ENCODE measurements around the gene CD180.

CD180 gene

GRCh38 chr5:67149951-67150523, 46.6 kb downstream of the CD180 start:
- no peak overlapping the region for H3K9ac ChIP-seq (ENCODE audit: low read depth, low read length, poor library complexity)
- H2BK15ac ChIP-seq (ENCODE audit: low read length): no peak overlapping the region
- no CpG with 5 or more reads among the region's 1 CpG for WGBS, 2 donors (ENCODE audit: extremely low coverage in 2 of 2, insufficient read length in 2 of 2, insufficient replicate concordance in 1 of 2)
- H2BK12ac ChIP-seq (ENCODE audit: low read length): no peak overlapping the region
- H3K4me3 ChIP-seq (ENCODE audit: low read length in 2 of 2): no peak overlapping the region
- H2AFZ ChIP-seq (ENCODE audit: low read length): no peak overlapping the region
- H3K27ac ChIP-seq (replicated peaks; ENCODE audit: low read length): no peak overlapping the region
- H3K27me3 ChIP-seq (ENCODE audit: control insufficient read depth in 3 of 3, insufficient read depth in 3 of 3, low read depth in 1 of 3, low read length in 3 of 3): no peaks in the 10 kb centered on the region
- H4K8ac ChIP-seq (ENCODE audit: low read depth, low read length): no peak overlapping the region
- H3K36me3 ChIP-seq (replicated peaks in 1 of 2; ENCODE audit: control insufficient read depth in 2 of 2, insufficient read depth in 2 of 2, low read length in 2 of 2): peaks cover 0 to 35% of the 10 kb centered on the region in 2 donors
- no peak overlapping the region for H4K91ac ChIP-seq (ENCODE audit: low read depth, low read length, poor library complexity)
- H2BK120ac ChIP-seq (ENCODE audit: low read depth, low read length): no peak overlapping the region
- no peak overlapping the region for H2AK5ac ChIP-seq (ENCODE audit: low read depth, low read length)
- H3K9me3 ChIP-seq (replicated peaks in 1 of 2; ENCODE audit: control insufficient read depth in 2 of 2, insufficient read depth in 1 of 2, low read depth in 1 of 2, low read length in 2 of 2): peaks cover 0 to 2% of the 10 kb centered on the region in 2 donors
- H2BK5ac ChIP-seq (ENCODE audit: low read length): no peak overlapping the region
- H3K23ac ChIP-seq (ENCODE audit: low read depth, low read length, poor library complexity): no peak overlapping the region
- H3K4ac ChIP-seq (ENCODE audit: low read length): no peak overlapping the region
- H3K79me1 ChIP-seq (ENCODE audit: low read depth, low read length): no peaks in the 10 kb centered on the region
- H3K4me2 ChIP-seq (ENCODE audit: insufficient read depth, low read length, poor library complexity, severe bottlenecking): no peak overlapping the region
- no peak for DNase-seq (ENCODE audit: low spot score)
- no peaks in the 10 kb centered on the region for H3K4me1 ChIP-seq (ENCODE audit: control insufficient read depth in 2 of 2, insufficient read depth in 1 of 2, low read depth in 1 of 2, low read length in 2 of 2)
- no peak overlapping the region for H3K18ac ChIP-seq (ENCODE audit: low read length)
- H3K14ac ChIP-seq (ENCODE audit: low read length): no peak overlapping the region

- Histone ChIP-seq H3K23ac (ENCODE audit: low read depth, low read length, poor library complexity) (no peak overlapping the region), H3K18ac (ENCODE audit: low read length) (no peak overlapping the region), H2BK12ac (ENCODE audit: low read length) (no peak overlapping the region), H2BK120ac (ENCODE audit: low read depth, low read length) (no peak overlapping the region), H3K27ac (replicated peaks; ENCODE audit: low read length) (no peak overlapping the region), H3K27me3 (ENCODE audit: control insufficient read depth in 3 of 3, insufficient read depth in 3 of 3, low read depth in 1 of 3, low read length in 3 of 3) (no peaks in the 10 kb centered on the region), H3K4me2 (ENCODE audit: insufficient read depth, low read length, poor library complexity, severe bottlenecking) (no peak overlapping the region), H3K4ac (ENCODE audit: low read length) (no peak overlapping the region), H3K36me3 (replicated peaks in 1 of 2; ENCODE audit: control insufficient read depth in 2 of 2, insufficient read depth in 2 of 2, low read length in 2 of 2) (peaks cover 0 to 38% of the 10 kb centered on the region in 2 donors), H3K9me3 (replicated peaks in 1 of 2; ENCODE audit: control insufficient read depth in 2 of 2, insufficient read depth in 1 of 2, low read depth in 1 of 2, low read length in 2 of 2) (peaks cover 0 to 2% of the 10 kb centered on the region in 2 donors), H3K4me1 (ENCODE audit: control insufficient read depth in 2 of 2, insufficient read depth in 1 of 2, low read depth in 1 of 2, low read length in 2 of 2) (no peaks in the 10 kb centered on the region), H3K9ac (ENCODE audit: low read depth, low read length, poor library complexity) (no peak overlapping the region), H4K8ac (ENCODE audit: low read depth, low read length) (no peak overlapping the region), H3K79me1 (ENCODE audit: low read depth, low read length) (no peaks in the 10 kb centered on the region), H4K91ac (ENCODE audit: low read depth, low read length, poor library complexity) (no peak overlapping the region), H2AFZ (ENCODE audit: low read length) (no peak overlapping the region), H3K14ac (ENCODE audit: low read length) (no peak overlapping the region), H2BK15ac (ENCODE audit: low read length) (no peak overlapping the region), H2AK5ac (ENCODE audit: low read depth, low read length) (no peak overlapping the region), H2BK5ac (ENCODE audit: low read length) (no peak overlapping the region), H3K4me3 (ENCODE audit: low read length in 2 of 2) (no peak overlapping the region)
- no CpG with 5 or more reads among the region's 14 CpGs for WGBS, 2 donors (ENCODE audit: extremely low coverage in 2 of 2, insufficient read length in 2 of 2, insufficient replicate concordance in 1 of 2)
- DNase-seq (ENCODE audit: low spot score): no peak
These were observed 47.3 kb downstream of the CD180 start for GRCh38 chr5:67149057-67149950.

- no peak overlapping the region for H2BK12ac ChIP-seq (ENCODE audit: low read length)
- H2BK120ac ChIP-seq (ENCODE audit: low read depth, low read length): no peak overlapping the region
- no peak overlapping the region for H2BK5ac ChIP-seq (ENCODE audit: low read length)
- DNase-seq (ENCODE audit: low spot score): no peak
- no peak overlapping the region for H3K4ac ChIP-seq (ENCODE audit: low read length)
- H3K4me1 ChIP-seq (ENCODE audit: control insufficient read depth in 2 of 2, insufficient read depth in 1 of 2, low read depth in 1 of 2, low read length in 2 of 2): no peaks in the 10 kb centered on the region
- H2BK15ac ChIP-seq (ENCODE audit: low read length): no peak overlapping the region
- H3K79me1 ChIP-seq (ENCODE audit: low read depth, low read length): no peaks in the 10 kb centered on the region
- H3K9me3 ChIP-seq (replicated peaks in 1 of 2; ENCODE audit: control insufficient read depth in 2 of 2, insufficient read depth in 1 of 2, low read depth in 1 of 2, low read length in 2 of 2): peaks cover 0 to 2% of the 10 kb centered on the region in 2 donors
- no CpG with 5 or more reads among the region's 3 CpGs for WGBS, 2 donors (ENCODE audit: extremely low coverage in 2 of 2, insufficient read length in 2 of 2, insufficient replicate concordance in 1 of 2)
- H4K91ac ChIP-seq (ENCODE audit: low read depth, low read length, poor library complexity): no peak overlapping the region
- no peak overlapping the region for H2AFZ ChIP-seq (ENCODE audit: low read length)
- no peak overlapping the region for H3K14ac ChIP-seq (ENCODE audit: low read length)
- H3K4me3 ChIP-seq (ENCODE audit: low read length in 2 of 2): no peak overlapping the region
- no peak overlapping the region for H4K8ac ChIP-seq (ENCODE audit: low read depth, low read length)
- no peaks in the 10 kb centered on the region for H3K27me3 ChIP-seq (ENCODE audit: control insufficient read depth in 3 of 3, insufficient read depth in 3 of 3, low read depth in 1 of 3, low read length in 3 of 3)
- H3K4me2 ChIP-seq (ENCODE audit: insufficient read depth, low read length, poor library complexity, severe bottlenecking): no peak overlapping the region
- H3K36me3 ChIP-seq (replicated peaks in 1 of 2; ENCODE audit: control insufficient read depth in 2 of 2, insufficient read depth in 2 of 2, low read length in 2 of 2): peaks cover 0 to 43% of the 10 kb centered on the region in 2 donors
- no peak overlapping the region for H2AK5ac ChIP-seq (ENCODE audit: low read depth, low read length)
- H3K27ac ChIP-seq (replicated peaks; ENCODE audit: low read length): no peak overlapping the region
- no peak overlapping the region for H3K18ac ChIP-seq (ENCODE audit: low read length)
- H3K23ac ChIP-seq (ENCODE audit: low read depth, low read length, poor library complexity): no peak overlapping the region
- H3K9ac ChIP-seq (ENCODE audit: low read depth, low read length, poor library complexity): no peak overlapping the region
These were observed 48.8 kb downstream of the CD180 start for GRCh38 chr5:67147760-67148159.

- H2BK5ac ChIP-seq (ENCODE audit: low read length): no peak overlapping the region
- no peak overlapping the region for H3K23ac ChIP-seq (ENCODE audit: low read depth, low read length, poor library complexity)
- no peak overlapping the region for H2BK15ac ChIP-seq (ENCODE audit: low read length)
- H4K8ac ChIP-seq (ENCODE audit: low read depth, low read length): no peak overlapping the region
- H3K79me1 ChIP-seq (ENCODE audit: low read depth, low read length): no peaks in the 10 kb centered on the region
- H3K4me2 ChIP-seq (ENCODE audit: insufficient read depth, low read length, poor library complexity, severe bottlenecking): no peak overlapping the region
- H4K91ac ChIP-seq (ENCODE audit: low read depth, low read length, poor library complexity): no peak overlapping the region
- no peak overlapping the region for H2BK120ac ChIP-seq (ENCODE audit: low read depth, low read length)
- peaks cover 0 to 2% of the 10 kb centered on the region in 2 donors for H3K9me3 ChIP-seq (replicated peaks in 1 of 2; ENCODE audit: control insufficient read depth in 2 of 2, insufficient read depth in 1 of 2, low read depth in 1 of 2, low read length in 2 of 2)
- no peak overlapping the region for H3K18ac ChIP-seq (ENCODE audit: low read length)
- peaks cover 0 to 46% of the 10 kb centered on the region in 2 donors for H3K36me3 ChIP-seq (replicated peaks in 1 of 2; ENCODE audit: control insufficient read depth in 2 of 2, insufficient read depth in 2 of 2, low read length in 2 of 2)
- no peak overlapping the region for H2BK12ac ChIP-seq (ENCODE audit: low read length)
- no peaks in the 10 kb centered on the region for H3K4me1 ChIP-seq (ENCODE audit: control insufficient read depth in 2 of 2, insufficient read depth in 1 of 2, low read depth in 1 of 2, low read length in 2 of 2)
- no peak overlapping the region for H3K4ac ChIP-seq (ENCODE audit: low read length)
- H3K27ac ChIP-seq (replicated peaks; ENCODE audit: low read length): no peak overlapping the region
- no CpG with 5 or more reads among the region's 4 CpGs for WGBS, 2 donors (ENCODE audit: extremely low coverage in 2 of 2, insufficient read length in 2 of 2, insufficient replicate concordance in 1 of 2)
- H3K9ac ChIP-seq (ENCODE audit: low read depth, low read length, poor library complexity): no peak overlapping the region
- no peaks in the 10 kb centered on the region for H3K27me3 ChIP-seq (ENCODE audit: control insufficient read depth in 3 of 3, insufficient read depth in 3 of 3, low read depth in 1 of 3, low read length in 3 of 3)
- no peak for DNase-seq (ENCODE audit: low spot score)
- no peak overlapping the region for H2AFZ ChIP-seq (ENCODE audit: low read length)
- no peak overlapping the region for H3K14ac ChIP-seq (ENCODE audit: low read length)
- no peak overlapping the region for H3K4me3 ChIP-seq (ENCODE audit: low read length in 2 of 2)
- H2AK5ac ChIP-seq (ENCODE audit: low read depth, low read length): no peak overlapping the region
These were observed 49.6 kb downstream of the CD180 start for GRCh38 chr5:67146981-67147380.
